ENCODE data around the gene DUOXA2.
"Not testable (repeated sequence)": the region's sequence is repeated elsewhere in the genome, so short reads cannot be mapped to it uniquely, and the experiment has no call there.

DUOXA2 gene

GRCh38 chr15:45100884-45101625 lies 13.1 kb upstream of the DUOXA2 start:
- no peak overlapping the region for H3K4me3 ChIP-seq (ENCODE audit: low read length)
- TF ChIP-seq CTCF (conservative IDR thresholded peaks at IDR 0.05; ENCODE audit: low read length), result no peak
- no peak for DNase-seq (ENCODE audit: low read depth)

GRCh38 chr15:45101749-45102148 lies 12.4 kb upstream of the DUOXA2 start:
- no peak overlapping the region for H3K4me3 ChIP-seq (ENCODE audit: low read length)
- no peak for TF ChIP-seq CTCF (conservative IDR thresholded peaks at IDR 0.05; ENCODE audit: low read length)
- DNase-seq (ENCODE audit: low read depth), result no peak

- TF ChIP-seq CTCF (conservative IDR thresholded peaks at IDR 0.05; ENCODE audit: low read length), result no peak
- H3K4me3 ChIP-seq (ENCODE audit: low read length), result no peak overlapping the region
- no peak for DNase-seq (ENCODE audit: low read depth)
These were observed 11.9 kb upstream of the DUOXA2 start for GRCh38 chr15:45102226-45102625.

GRCh38 chr15:45104170-45104569 lies 10.0 kb upstream of the DUOXA2 start:
- H3K4me3 ChIP-seq (ENCODE audit: low read length); DNase-seq (ENCODE audit: low read depth): not testable (repeated sequence)

- TF ChIP-seq CTCF (conservative IDR thresholded peaks at IDR 0.05; ENCODE audit: low read length), result no peak
- DNase-seq (ENCODE audit: low read depth), result no peak
- H3K4me3 ChIP-seq (ENCODE audit: low read length), result no peak overlapping the region
These were observed 8.5 kb upstream of the DUOXA2 start for GRCh38 chr15:45105586-45105985.

GRCh38 chr15:45106002-45106790 lies 7.9 kb upstream of the DUOXA2 start:
- no peak for TF ChIP-seq CTCF (conservative IDR thresholded peaks at IDR 0.05; ENCODE audit: low read length)
- no peak overlapping the region for H3K4me3 ChIP-seq (ENCODE audit: low read length)
- DNase-seq (ENCODE audit: low read depth), result no peak

- no peak for DNase-seq (ENCODE audit: low read depth)
- no peak for TF ChIP-seq CTCF (conservative IDR thresholded peaks at IDR 0.05; ENCODE audit: low read length)
- H3K4me3 ChIP-seq (ENCODE audit: low read length), result no peak overlapping the region
These were observed 6.0 kb upstream of the DUOXA2 start for GRCh38 chr15:45107941-45108630.

Data from AG10803 (cell line).